Neutrophil (primary cell): ENCODE results near the gene TEPSIN.

Source experiments
- H3K27ac ChIP-seq: fragments of 200-600 bp; sonication (generic); 2 replicates; pipeline ENCODE4 v1.5.1; 2016; ENCODE audit warnings: mild to moderate bottlenecking, moderate library complexity
- H3K27me3 ChIP-seq: fragments of 200-600 bp; sonication (generic); 2 replicates; pipeline ENCODE4 v1.6.0; 2016; ENCODE audit warnings: mild to moderate bottlenecking
- H3K36me3 ChIP-seq: fragments of 200-600 bp; sonication (generic); 2 replicates; pipeline ENCODE4 v1.5.1; 2017
- H3K4me1 ChIP-seq, 2 experiments: fragments of 200-600 bp in 1 of 2; sonication (generic) in 1 of 2; 1 replicate in 1 of 2; 2 replicates in 1 of 2; pipeline versions ENCODE4 v1.5.1 to v1.6.1; 2013 to 2016; ENCODE audit warnings: low read depth in 1 of 2, low read length in 1 of 2, mild to moderate bottlenecking in 1 of 2, moderate library complexity in 1 of 2; ENCODE audit not compliant: control insufficient read depth in 1 of 2, insufficient read depth in 1 of 2
- H3K4me3 ChIP-seq, 2 experiments: fragments of 200-600 bp in 1 of 2; sonication (generic) in 1 of 2; 1 replicate in 1 of 2; 2 replicates in 1 of 2; pipeline ENCODE4 v1.5.1; 2013 to 2016; ENCODE audit warnings: low read depth in 1 of 2, low read length in 1 of 2, mild to moderate bottlenecking in 1 of 2, moderate library complexity in 1 of 2
- H3K9me3 ChIP-seq: fragments of 200-600 bp; sonication (generic); 2 replicates; pipeline ENCODE4 v1.5.1; 2016
- CTCF ChIP-seq: fragments of 200-600 bp; sonication (generic); IDR thresholded peaks from 2 replicates; pipeline ENCODE4 v1.5.1; 2016; ENCODE audit warnings: antibody characterized with exemption

The TEPSIN gene

GRCh38 chr17:81236784-81237183 lies 2.1 kb downstream of the TEPSIN start:
- no peak overlapping the region for H3K27ac ChIP-seq
- peaks cover 23 to 27% of the 10 kb centered on the region in 2 experiments for H3K4me1 ChIP-seq
- no peaks in the 10 kb centered on the region for H3K9me3 ChIP-seq
- no peaks in the 10 kb centered on the region for H3K27me3 ChIP-seq
- TF ChIP-seq CTCF, result no peak
- H3K36me3 ChIP-seq, result peaks cover 53% of the 10 kb centered on the region
- no peak overlapping the region for H3K4me3 ChIP-seq

GRCh38 chr17:81235822-81236740 lies 2.8 kb downstream of the TEPSIN start:
- TF ChIP-seq CTCF, result no peak
- peaks cover 60% of the 10 kb centered on the region for H3K36me3 ChIP-seq
- H3K4me3 ChIP-seq, result no peak overlapping the region
- H3K9me3 ChIP-seq, result no peaks in the 10 kb centered on the region
- H3K27me3 ChIP-seq, result no peaks in the 10 kb centered on the region
- H3K27ac ChIP-seq, result no peak overlapping the region
- H3K4me1 ChIP-seq, result peaks cover 23 to 24% of the 10 kb centered on the region in 2 experiments

- TF ChIP-seq CTCF, result no peak
- H3K4me3 ChIP-seq, result no peak overlapping the region
- no peaks in the 10 kb centered on the region for H3K9me3 ChIP-seq
- no peaks in the 10 kb centered on the region for H3K27me3 ChIP-seq
- peaks cover 69% of the 10 kb centered on the region for H3K36me3 ChIP-seq
- H3K4me1 ChIP-seq, result peaks cover 23% of the 10 kb centered on the region in 2 experiments
- no peak overlapping the region for H3K27ac ChIP-seq
These were observed 3.7 kb downstream of the TEPSIN start for GRCh38 chr17:81234940-81235821.

- peaks cover 76% of the 10 kb centered on the region for H3K36me3 ChIP-seq
- no peak for TF ChIP-seq CTCF
- no peaks in the 10 kb centered on the region for H3K9me3 ChIP-seq
- H3K4me1 ChIP-seq, result peaks cover 16 to 17% of the 10 kb centered on the region in 2 experiments
- no peaks in the 10 kb centered on the region for H3K27me3 ChIP-seq
- H3K4me3 ChIP-seq, result no peak overlapping the region
- H3K27ac ChIP-seq, result no peak overlapping the region
These were observed 4.4 kb downstream of the TEPSIN start for GRCh38 chr17:81234506-81234855.

GRCh38 chr17:81233811-81234505 lies 4.9 kb downstream of the TEPSIN start:
- no peak for TF ChIP-seq CTCF
- peaks cover 15 to 16% of the 10 kb centered on the region in 2 experiments for H3K4me1 ChIP-seq
- H3K4me3 ChIP-seq, result no peak overlapping the region
- no peaks in the 10 kb centered on the region for H3K9me3 ChIP-seq
- H3K36me3 ChIP-seq, result peaks cover 81% of the 10 kb centered on the region
- no peaks in the 10 kb centered on the region for H3K27me3 ChIP-seq
- H3K27ac ChIP-seq, result no peak overlapping the region
